ENCODE results near the gene DNAJC16. TPM values are rescaled to one million over a fixed set of nuclear protein-coding genes. Genes with fewer than 3 reads are reported as not detected.

The DNAJC16 gene
- total and polyA plus RNA-seq, 9 of the 15 experiments (the other 6 are each of a cell fraction or from before 2014, with no cell fraction given) = 6.9 to 16.8 (median 12.8) TPM

- no peak for TF ChIP-seq ZC3H8 (IDR thresholded peaks at IDR 0.05)
- no peak for TF ChIP-seq ZNF175 (CRISPR knock-in tag; IDR thresholded peaks at IDR 0.05; ENCODE audit: low read depth)
- no peak for TF ChIP-seq TAF9B (IDR thresholded peaks at IDR 0.05; ENCODE audit: partially characterized antibody)
- TF ChIP-seq DLX4 (CRISPR knock-in tag; IDR thresholded peaks at IDR 0.05) = no peak
- TF ChIP-seq ZNF274 (IDR thresholded peaks at IDR 0.05; ENCODE audit: borderline replicate concordance, low read depth, low read length) = no peak
- TF ChIP-seq POLR3G (IDR thresholded peaks at IDR 0.05; ENCODE audit: extremely low read depth, insufficient read length, insufficient replicate concordance) = no peak
- no peak for TF ChIP-seq KHSRP (IDR thresholded peaks at IDR 0.05)
- TF ChIP-seq REST (IDR thresholded peaks at IDR 0.05; ENCODE audit: borderline replicate concordance) = peak; percentile 70; the same call in 1 of the 2 replicates
- no peak for TF ChIP-seq REST (CRISPR knock-in tag; IDR thresholded peaks at IDR 0.05; ENCODE audit: low read depth)
- no peak for TF ChIP-seq PHB2 (IDR thresholded peaks at IDR 0.05; ENCODE audit: low read depth)
- TF ChIP-seq, protein P1, sequence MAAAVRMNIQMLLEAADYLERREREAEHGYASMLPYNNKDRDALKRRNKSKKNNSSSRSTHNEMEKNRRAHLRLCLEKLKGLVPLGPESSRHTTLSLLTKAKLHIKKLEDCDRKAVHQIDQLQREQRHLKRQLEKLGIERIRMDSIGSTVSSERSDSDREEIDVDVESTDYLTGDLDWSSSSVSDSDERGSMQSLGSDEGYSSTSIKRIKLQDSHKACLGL (CRISPR knock-in tag; IDR thresholded peaks at IDR 0.05; ENCODE audit: borderline replicate concordance, poor library complexity, severe bottlenecking) = no peak
- no peak for TF ChIP-seq CGGBP1 (CRISPR knock-in tag; IDR thresholded peaks at IDR 0.05)
- TF ChIP-seq RBM25 (IDR thresholded peaks at IDR 0.05; ENCODE audit: low read depth, low read length, severe bottlenecking) = no peak
- TF ChIP-seq, protein P2, sequence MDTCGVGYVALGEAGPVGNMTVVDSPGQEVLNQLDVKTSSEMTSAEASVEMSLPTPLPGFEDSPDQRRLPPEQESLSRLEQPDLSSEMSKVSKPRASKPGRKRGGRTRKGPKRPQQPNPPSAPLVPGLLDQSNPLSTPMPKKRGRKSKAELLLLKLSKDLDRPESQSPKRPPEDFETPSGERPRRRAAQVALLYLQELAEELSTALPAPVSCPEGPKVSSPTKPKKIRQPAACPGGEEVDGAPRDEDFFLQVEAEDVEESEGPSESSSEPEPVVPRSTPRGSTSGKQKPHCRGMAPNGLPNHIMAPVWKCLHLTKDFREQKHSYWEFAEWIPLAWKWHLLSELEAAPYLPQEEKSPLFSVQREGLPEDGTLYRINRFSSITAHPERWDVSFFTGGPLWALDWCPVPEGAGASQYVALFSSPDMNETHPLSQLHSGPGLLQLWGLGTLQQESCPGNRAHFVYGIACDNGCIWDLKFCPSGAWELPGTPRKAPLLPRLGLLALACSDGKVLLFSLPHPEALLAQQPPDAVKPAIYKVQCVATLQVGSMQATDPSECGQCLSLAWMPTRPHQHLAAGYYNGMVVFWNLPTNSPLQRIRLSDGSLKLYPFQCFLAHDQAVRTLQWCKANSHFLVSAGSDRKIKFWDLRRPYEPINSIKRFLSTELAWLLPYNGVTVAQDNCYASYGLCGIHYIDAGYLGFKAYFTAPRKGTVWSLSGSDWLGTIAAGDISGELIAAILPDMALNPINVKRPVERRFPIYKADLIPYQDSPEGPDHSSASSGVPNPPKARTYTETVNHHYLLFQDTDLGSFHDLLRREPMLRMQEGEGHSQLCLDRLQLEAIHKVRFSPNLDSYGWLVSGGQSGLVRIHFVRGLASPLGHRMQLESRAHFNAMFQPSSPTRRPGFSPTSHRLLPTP (IDR thresholded peaks at IDR 0.05; ENCODE audit: borderline replicate concordance, extremely low read depth, insufficient read length) = no peak
Measured at GRCh38 chr1:15501208-15502032, 25.2 kb upstream of the DNAJC16 start (continued).

All from K562 (cell line).